Skeletal muscle tissue (tissue), 4 donors: ENCODE measurements around the gene CTAGE8. TPM values are rescaled to one million over a fixed set of nuclear protein-coding genes. Genes with fewer than 3 reads are reported as not detected.
"Not testable (repeated sequence)": the region's sequence is repeated elsewhere in the genome, so short reads cannot be mapped to it uniquely, and the experiment has no call there.

Source experiments
- H3K27ac ChIP-seq: one replicate; pipeline ENCODE4 v1.7.0; 2013; ENCODE audit warnings: mild to moderate bottlenecking, low read depth, low read length, inconsistent platforms
- H3K27me3 ChIP-seq, 3 donors: one replicate each; pipeline ENCODE4 v1.7.0; 2013; ENCODE audit warnings: low read length in 3 of 3; ENCODE audit not compliant: control insufficient read depth in 3 of 3, insufficient read depth in 3 of 3
- H3K36me3 ChIP-seq, 3 donors: one replicate each; pipeline ENCODE4 v1.7.0; 2013; ENCODE audit warnings: low read length in 3 of 3; ENCODE audit not compliant: control insufficient read depth in 3 of 3, insufficient read depth in 3 of 3
- H3K4me1 ChIP-seq, 3 donors: one replicate each; pipeline ENCODE4 v1.7.0; 2013; ENCODE audit warnings: low read length in 3 of 3, mild to moderate bottlenecking in 3 of 3; ENCODE audit not compliant: control insufficient read depth in 3 of 3, insufficient read depth in 3 of 3
- H3K4me3 ChIP-seq, 3 donors: one replicate each; pipeline ENCODE4 v1.7.0; 2013; ENCODE audit warnings: low read length in 3 of 3
- H3K9ac ChIP-seq, 3 donors: one replicate each; pipeline ENCODE4 v1.7.0; 2013; ENCODE audit warnings: low read length in 3 of 3, mild to moderate bottlenecking in 3 of 3, moderate library complexity in 2 of 3, low read depth in 1 of 3
- H3K9me3 ChIP-seq, 3 donors: one replicate each; pipeline ENCODE4 v1.7.0; 2013; ENCODE audit warnings: low read length in 3 of 3; ENCODE audit not compliant: control insufficient read depth in 3 of 3
- total RNA-seq: library from RNA; depleted of rRNA; stranded (reverse); fragments of >200 nt; gene quantifications from one replicate; pipeline ENCODE4 v1.2.3, GENCODE V29; 2014
- donor health status: Osteomylitis.

Gene CTAGE8, protein sequence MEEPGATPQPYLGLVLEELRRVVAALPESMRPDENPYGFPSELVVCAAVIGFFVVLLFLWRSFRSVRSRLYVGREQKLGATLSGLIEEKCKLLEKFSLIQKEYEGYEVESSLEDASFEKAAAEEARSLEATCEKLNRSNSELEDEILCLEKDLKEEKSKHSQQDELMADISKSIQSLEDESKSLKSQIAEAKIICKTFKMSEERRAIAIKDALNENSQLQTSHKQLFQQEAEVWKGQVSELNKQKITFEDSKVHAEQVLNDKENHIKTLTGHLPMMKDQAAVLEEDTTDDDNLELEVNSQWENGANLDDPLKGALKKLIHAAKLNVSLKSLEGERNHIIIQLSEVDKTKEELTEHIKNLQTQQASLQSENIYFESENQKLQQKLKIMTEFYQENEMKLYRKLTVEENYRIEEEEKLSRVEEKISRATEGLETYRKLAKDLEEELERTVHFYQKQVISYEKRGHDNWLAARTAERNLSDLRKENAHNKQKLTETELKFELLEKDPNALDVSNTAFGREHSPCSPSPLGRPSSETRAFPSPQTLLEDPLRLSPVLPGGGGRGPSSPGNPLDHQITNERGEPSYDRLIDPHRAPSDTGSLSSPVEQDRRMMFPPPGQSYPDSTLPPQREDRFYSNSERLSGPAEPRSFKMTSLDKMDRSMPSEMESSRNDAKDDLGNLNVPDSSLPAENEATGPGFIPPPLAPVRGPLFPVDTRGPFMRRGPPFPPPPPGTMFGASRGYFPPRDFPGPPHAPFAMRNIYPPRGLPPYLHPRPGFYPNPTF
- total RNA-seq = not detected

DNA sequence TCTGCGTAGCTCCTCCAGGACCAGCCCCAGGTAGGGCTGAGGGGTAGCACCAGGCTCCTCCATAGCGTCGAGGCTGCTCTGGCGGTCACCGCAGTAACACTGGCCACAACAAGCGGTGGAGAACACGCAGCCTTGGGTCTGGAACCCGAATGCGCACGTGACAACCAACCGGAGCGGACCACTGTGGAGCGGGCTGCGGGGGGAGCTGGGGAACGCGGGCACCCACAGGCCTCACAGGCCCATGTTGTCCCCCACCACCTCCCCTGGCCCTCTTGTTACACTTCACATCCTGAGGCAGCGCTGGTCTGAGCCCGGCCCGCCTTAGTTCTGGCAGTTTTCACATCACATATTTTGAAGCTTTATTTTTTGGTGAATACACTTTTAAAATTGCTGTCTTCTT lies at the start of gene CTAGE8:
CTAGE8 (minus strand) TSS at position 101 of the 400 bp plus-strand sequence; CDS start at position 63, 38 bp downstream.
- not testable (repeated sequence) for H3K9ac ChIP-seq, H3K4me1 ChIP-seq, H3K36me3 ChIP-seq, H3K27me3 ChIP-seq, H3K9me3 ChIP-seq, H3K4me3 ChIP-seq, H3K27ac ChIP-seq

GRCh38 chr7:144317537-144317936 lies 48.4 kb upstream of the CTAGE8 start:
- H3K4me1 ChIP-seq, H3K4me3 ChIP-seq, H3K27me3 ChIP-seq, H3K36me3 ChIP-seq, H3K9me3 ChIP-seq, H3K9ac ChIP-seq, H3K27ac ChIP-seq: not testable (repeated sequence)

DNA sequence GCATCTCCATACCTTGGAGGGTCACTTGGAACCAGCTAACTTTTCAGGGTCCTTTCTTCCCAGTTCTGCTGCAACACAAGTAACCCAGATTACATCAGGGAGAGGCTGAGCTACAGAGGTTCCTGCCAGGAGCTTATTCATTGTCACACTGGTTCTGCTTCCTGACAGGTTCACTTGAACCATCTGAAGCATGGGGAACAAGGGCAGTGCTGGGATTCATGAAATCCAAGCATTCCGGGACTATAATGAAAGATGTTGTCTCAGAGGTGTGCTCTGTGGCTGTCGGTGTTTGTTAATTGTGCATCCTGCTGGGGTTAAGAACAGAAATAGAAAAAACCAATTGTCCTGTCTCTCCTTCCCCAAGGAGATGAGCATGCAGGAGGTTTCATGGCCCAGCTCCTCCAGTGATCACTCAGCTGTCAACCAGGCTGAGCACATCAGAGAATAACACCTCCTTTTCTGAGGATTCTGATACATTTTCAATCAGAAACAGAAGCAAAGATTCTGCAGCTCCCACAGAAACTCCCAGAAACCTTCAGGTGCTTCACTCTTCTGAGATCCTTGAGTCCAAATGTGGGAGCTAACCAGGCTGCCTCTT lies 42.9 kb upstream of the CTAGE8 start, which contains the start of gene OR2A1:
OR2A1 (plus strand) TSS at position 548 of the 598 bp plus-strand sequence. CDS start 5,706 bp downstream, outside the sequence.
- H3K4me1 ChIP-seq, H3K4me3 ChIP-seq, H3K27ac ChIP-seq, H3K36me3 ChIP-seq, H3K9me3 ChIP-seq, H3K27me3 ChIP-seq, H3K9ac ChIP-seq: not testable (repeated sequence)

GRCh38 chr7:144311218-144311617 lies 42.1 kb upstream of the CTAGE8 start:
- H3K9me3 ChIP-seq, H3K27me3 ChIP-seq, H3K4me3 ChIP-seq, H3K9ac ChIP-seq, H3K4me1 ChIP-seq, H3K27ac ChIP-seq, H3K36me3 ChIP-seq: not testable (repeated sequence)

GRCh38 chr7:144309702-144310101 lies 40.6 kb upstream of the CTAGE8 start:
- not testable (repeated sequence) for H3K9ac ChIP-seq, H3K4me3 ChIP-seq, H3K4me1 ChIP-seq, H3K27me3 ChIP-seq, H3K36me3 ChIP-seq, H3K27ac ChIP-seq, H3K9me3 ChIP-seq

DNA sequence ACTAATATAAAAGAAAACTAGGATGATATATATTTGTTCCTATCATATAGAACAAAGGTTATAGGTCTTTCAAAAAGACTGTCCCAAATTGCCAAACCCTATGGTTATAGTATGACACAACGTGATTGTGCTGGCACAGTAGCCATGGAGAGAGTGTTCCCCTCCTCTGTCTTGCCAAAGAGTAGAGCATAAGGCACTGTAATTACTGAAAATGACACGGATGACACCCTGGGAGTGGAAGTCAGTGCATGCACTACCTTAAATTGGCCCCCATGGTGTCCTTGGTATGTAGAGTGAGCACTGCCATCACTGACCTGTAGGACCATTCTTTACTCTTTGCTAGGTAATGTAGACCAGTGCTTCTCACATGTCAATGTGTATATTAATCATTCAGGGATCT lies 36.1 kb upstream of the CTAGE8 start:
- not testable (repeated sequence) for H3K9me3 ChIP-seq, H3K4me3 ChIP-seq, H3K4me1 ChIP-seq, H3K27ac ChIP-seq, H3K27me3 ChIP-seq, H3K36me3 ChIP-seq, H3K9ac ChIP-seq

DNA sequence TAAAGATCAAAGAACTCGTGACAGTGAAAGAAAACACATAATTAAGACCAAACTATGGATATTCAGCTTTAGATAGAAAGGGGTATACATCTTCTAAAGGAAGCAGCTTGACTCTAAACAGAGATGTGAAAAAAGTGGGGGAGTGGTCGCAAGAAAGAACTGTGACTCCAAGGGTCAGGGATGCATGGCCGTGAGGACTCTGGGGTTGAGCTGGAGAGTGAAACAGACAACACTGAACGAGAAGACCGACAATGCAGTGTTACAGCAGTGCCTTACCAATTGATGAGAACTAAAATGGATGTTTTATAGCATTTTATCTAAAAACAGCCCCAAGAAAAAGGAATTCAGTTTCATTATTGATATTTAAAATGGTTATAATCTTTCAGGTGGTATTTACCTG lies 34.5 kb upstream of the CTAGE8 start:
- H3K9ac ChIP-seq, H3K36me3 ChIP-seq, H3K4me1 ChIP-seq, H3K9me3 ChIP-seq, H3K27ac ChIP-seq, H3K27me3 ChIP-seq, H3K4me3 ChIP-seq: not testable (repeated sequence)

DNA sequence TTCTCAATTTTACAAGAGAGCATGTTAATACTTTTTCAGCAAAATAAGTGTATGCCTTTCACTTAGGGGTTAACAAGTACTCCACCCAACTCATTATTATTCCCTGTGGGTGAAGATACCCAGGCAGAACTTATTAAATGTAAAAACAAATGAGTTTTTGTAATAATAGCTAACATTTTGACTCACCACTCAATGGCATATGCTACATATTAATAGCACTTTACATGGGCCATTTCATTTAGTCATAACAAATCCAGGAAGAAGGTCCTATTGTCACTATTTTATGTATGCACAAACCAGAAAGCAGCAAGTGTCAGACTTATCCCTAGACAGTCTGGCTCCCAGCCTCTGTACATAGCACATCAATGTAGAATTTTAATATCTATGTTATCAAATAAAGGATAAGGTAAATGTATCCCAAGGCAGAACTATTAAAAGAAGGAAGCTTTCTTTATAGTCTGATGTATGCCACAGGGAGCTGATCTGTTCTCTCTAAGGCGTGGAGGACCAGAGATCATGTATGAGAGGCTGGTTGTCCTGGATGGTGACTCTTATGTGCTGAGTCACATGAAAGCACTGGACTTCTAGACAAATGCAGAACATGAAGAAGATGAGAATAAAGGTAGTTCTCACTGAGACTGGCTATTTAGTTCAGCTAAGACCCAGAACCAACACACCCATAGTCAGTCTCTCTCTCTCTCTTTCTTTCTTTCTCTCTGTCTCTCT lies 33.7 kb upstream of the CTAGE8 start:
- not testable (repeated sequence) for H3K27ac ChIP-seq, H3K9ac ChIP-seq, H3K4me3 ChIP-seq, H3K36me3 ChIP-seq, H3K27me3 ChIP-seq, H3K9me3 ChIP-seq, H3K4me1 ChIP-seq

DNA sequence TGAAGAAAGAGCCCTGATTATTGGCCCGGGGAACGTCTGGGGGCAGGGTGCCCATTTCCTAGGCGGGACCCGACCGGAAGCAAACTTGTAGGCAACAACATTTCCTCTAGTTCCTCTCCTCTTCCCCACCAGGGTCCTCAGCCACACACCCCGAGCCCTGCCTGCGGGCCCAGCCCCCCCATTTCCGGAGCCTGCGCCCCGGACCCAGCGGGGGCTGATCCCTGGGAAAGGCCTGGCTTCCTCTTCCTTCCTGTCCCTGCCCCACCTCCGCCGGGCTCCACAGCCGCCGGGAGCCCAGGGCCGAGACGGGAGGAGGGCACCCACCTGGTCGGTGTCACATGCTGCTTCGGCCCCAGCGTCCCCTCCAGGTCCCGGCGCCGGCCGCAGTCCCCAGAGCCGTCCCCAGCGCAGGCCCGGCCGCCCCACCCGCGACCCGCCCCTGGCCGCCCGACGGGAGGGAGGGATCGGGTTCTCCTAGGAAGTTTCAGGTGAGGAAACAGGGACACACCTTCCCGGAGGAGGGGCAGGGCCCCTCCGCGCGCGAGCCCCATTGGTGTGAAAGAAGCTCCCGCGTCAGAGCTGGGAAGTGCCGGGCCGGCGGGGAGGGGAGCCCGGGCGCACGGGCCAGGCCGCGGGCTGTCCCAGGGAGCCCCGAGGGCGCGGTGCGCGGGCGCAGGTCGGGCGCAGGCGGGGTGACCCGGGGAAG lies 24.9 kb upstream of the CTAGE8 start:
- not testable (repeated sequence) for H3K4me3 ChIP-seq, H3K9ac ChIP-seq, H3K27me3 ChIP-seq, H3K9me3 ChIP-seq, H3K36me3 ChIP-seq, H3K27ac ChIP-seq, H3K4me1 ChIP-seq
